HG03280 (cell line): ENCODE results near the gene RAB8B.

Experiments used
- ATAC-seq: cut with Tn5 transposase; IDR thresholded peaks from one replicate; pipeline ENCODE4 v1.9.1; 2021; ENCODE audit warnings: mild to moderate bottlenecking, moderate library complexity; ENCODE audit not compliant: unreplicated experiment

Gene RAB8B

GRCh38 chr15:63181648-63182047, 7.8 kb upstream of the RAB8B start:
- no peak for ATAC-seq

- no peak for ATAC-seq
Measured at GRCh38 chr15:63185206-63185605, 4.2 kb upstream of the RAB8B start.

- no peak for ATAC-seq
Measured at GRCh38 chr15:63186065-63186464, 3.3 kb upstream of the RAB8B start.

GRCh38 chr15:63187589-63188226, 1.7 kb upstream of the RAB8B start:
- ATAC-seq = no peak

- no peak for ATAC-seq
Measured at GRCh38 chr15:63188247-63188925, 1.0 kb upstream of the RAB8B start.

GRCh38 chr15:63189941-63190768, 749 bp downstream of the RAB8B start:
- no peak for ATAC-seq

GRCh38 chr15:63190769-63191649, 1.6 kb downstream of the RAB8B start:
- no peak for ATAC-seq

- ATAC-seq = peak; percentile 31
Measured at GRCh38 chr15:63191895-63192618, 2.7 kb downstream of the RAB8B start.

GRCh38 chr15:63192619-63193206, 3.3 kb downstream of the RAB8B start:
- ATAC-seq = no peak

GRCh38 chr15:63194302-63194701, 4.9 kb downstream of the RAB8B start:
- no peak for ATAC-seq

GRCh38 chr15:63194880-63195568, 5.6 kb downstream of the RAB8B start:
- ATAC-seq = no peak

GRCh38 chr15:63195569-63196015, 6.2 kb downstream of the RAB8B start:
- no peak for ATAC-seq

GRCh38 chr15:63196842-63197241, 7.4 kb downstream of the RAB8B start:
- no peak for ATAC-seq

- ATAC-seq = no peak
Measured at GRCh38 chr15:63197626-63198025, 8.2 kb downstream of the RAB8B start.

GRCh38 chr15:63198371-63199250, 9.2 kb downstream of the RAB8B start:
- no peak for ATAC-seq

GRCh38 chr15:63200464-63201249, 11.3 kb downstream of the RAB8B start:
- no peak for ATAC-seq

GRCh38 chr15:63202861-63203260, 13.5 kb downstream of the RAB8B start:
- no peak for ATAC-seq
